WTC11 (cell line): ENCODE measurements around the gene DYRK1A. TPM values are rescaled to one million over a fixed set of nuclear protein-coding genes. Genes with fewer than 3 reads are reported as not detected.

Experiments used
- ATAC-seq: fragments of 200-7000 bp; cut with Tn5 transposase; 2 replicates; pipeline ENCODE4 v1.10.0; 2021; ENCODE audit warnings: mild to moderate bottlenecking, moderate library complexity
- CTCF ChIA-PET: fragments of 300-600 bp; sonication (Branson Sonifier 250); formaldehyde crosslinking; loops from one replicate; lab custom pipeline; 2021; ENCODE audit warnings: antibody characterized with exemption; lab: Charles Lee
- POLR2A ChIA-PET: fragments of 350-600 bp; sonication (Branson Sonifier 250); formaldehyde crosslinking; loops from one replicate; lab custom pipeline; 2021; ENCODE audit warnings: antibody characterized with exemption; lab: Charles Lee
- DNase-seq: peaks from one replicate; pipeline ENCODE4 v3.0.0; 2021; ENCODE audit warnings: low spot score
- H3K27ac Mint-ChIP-seq: 2 replicates; pipeline ENCODE4 v1.8.0; 2021; ENCODE audit warnings: mixed read lengths
- H3K27me3 Mint-ChIP-seq: 2 replicates; pipeline ENCODE4 v1.8.0; 2021; ENCODE audit warnings: low read depth, mild to moderate bottlenecking, moderate library complexity, mixed read lengths
- H3K36me3 Mint-ChIP-seq: 2 replicates; pipeline ENCODE4 v1.8.0; 2021; ENCODE audit warnings: mixed read lengths
- H3K4me1 Mint-ChIP-seq: 2 replicates; pipeline ENCODE4 v1.8.0; 2022; ENCODE audit warnings: mixed read lengths
- H3K4me3 Mint-ChIP-seq: 2 replicates; pipeline ENCODE4 v1.8.0; 2021; ENCODE audit warnings: mild to moderate bottlenecking, moderate library complexity, mixed read lengths
- H3K9me3 Mint-ChIP-seq: 2 replicates; pipeline ENCODE4 v1.8.0; 2021; ENCODE audit warnings: mixed read lengths
- ARID4B ChIP-seq: sonication (generic); formaldehyde crosslinking; IDR thresholded peaks from 2 replicates; pipeline ENCODE4 v1.8.0; 2023; ENCODE audit warnings: missing genetic modification reagents, mild to moderate bottlenecking, borderline replicate concordance
- ATF2 ChIP-seq: sonication (generic); formaldehyde crosslinking; IDR thresholded peaks from 2 replicates; pipeline ENCODE4 v1.8.1; 2022; ENCODE audit warnings: low read depth, missing genetic modification reagents, borderline replicate concordance
- CBFB ChIP-seq: sonication (generic); formaldehyde crosslinking; IDR thresholded peaks from 2 replicates; pipeline ENCODE4 v1.8.1; 2022; ENCODE audit warnings: mild to moderate bottlenecking, low read depth, missing genetic modification reagents
- CREB1 ChIP-seq: sonication (generic); formaldehyde crosslinking; IDR thresholded peaks from 2 replicates; pipeline ENCODE4 v1.8.0; 2023; ENCODE audit warnings: mild to moderate bottlenecking, missing genetic modification reagents
- ESRRA ChIP-seq: sonication (generic); formaldehyde crosslinking; IDR thresholded peaks from 2 replicates; pipeline ENCODE4 v1.8.1; 2022; ENCODE audit warnings: mild to moderate bottlenecking, missing genetic modification reagents, borderline replicate concordance
- FOXP1 ChIP-seq: sonication (generic); formaldehyde crosslinking; IDR thresholded peaks from 2 replicates; pipeline ENCODE4 v1.8.0; 2022; ENCODE audit warnings: missing genetic modification reagents, mild to moderate bottlenecking, moderate library complexity, borderline replicate concordance
- GABPB1 ChIP-seq: sonication (generic); formaldehyde crosslinking; IDR thresholded peaks from 2 replicates; pipeline ENCODE4 v1.8.1; 2023; ENCODE audit warnings: mild to moderate bottlenecking, missing genetic modification reagents
- MXD4 ChIP-seq: fragments of 250-450 bp; sonication (Bioruptor Pico); IDR thresholded peaks from 2 replicates; pipeline ENCODE4 v1.8.0; 2021; ENCODE audit warnings: mild to moderate bottlenecking, moderate library complexity, borderline replicate concordance
- OVOL2 ChIP-seq: fragments of 250-450 bp; sonication (Bioruptor Pico); IDR thresholded peaks from 2 replicates; pipeline ENCODE4 v1.9.0; 2021; ENCODE audit warnings: mild to moderate bottlenecking, borderline replicate concordance
- SMAD4 ChIP-seq: sonication (generic); formaldehyde crosslinking; IDR thresholded peaks from 2 replicates; pipeline ENCODE4 v1.8.0; 2022; ENCODE audit warnings: mild to moderate bottlenecking, missing genetic modification reagents
- ZNF219 ChIP-seq: sonication (generic); formaldehyde crosslinking; IDR thresholded peaks from 2 replicates; pipeline ENCODE4 v1.8.0; 2023; ENCODE audit warnings: missing genetic modification reagents, mild to moderate bottlenecking, borderline replicate concordance
- ZNF317 ChIP-seq: sonication (generic); formaldehyde crosslinking; IDR thresholded peaks from 2 replicates; pipeline ENCODE4 v1.8.1; 2023; ENCODE audit warnings: low read depth, mild to moderate bottlenecking, moderate library complexity, missing genetic modification reagents, borderline replicate concordance
- ZNF416 ChIP-seq: fragments of 250-450 bp; sonication (Bioruptor Pico); IDR thresholded peaks from 2 replicates; pipeline ENCODE4 v1.9.0; 2021; ENCODE audit warnings: mild to moderate bottlenecking, inconsistent platforms
- ZNF512 ChIP-seq: sonication (generic); formaldehyde crosslinking; IDR thresholded peaks from 2 replicates; pipeline ENCODE4 v1.8.1; 2022; ENCODE audit warnings: missing genetic modification reagents, borderline replicate concordance
- ZNF532 ChIP-seq: fragments of 250-450 bp; sonication (Bioruptor Pico); IDR thresholded peaks from 2 replicates; pipeline ENCODE4 v1.9.0; 2021; ENCODE audit warnings: mild to moderate bottlenecking, borderline replicate concordance
- ZNF671 ChIP-seq: fragments of 250-450 bp; sonication (Bioruptor Pico); IDR thresholded peaks from 2 replicates; pipeline ENCODE4 v1.8.0; 2021; ENCODE audit warnings: mild to moderate bottlenecking
- total RNA-seq: library from RNA; stranded (reverse); gene quantifications from 3 replicates; pipeline ENCODE4 v1.2.3, GENCODE V29; 2021
- TF ChIP-seq, protein P1 (sequence below): sonication (generic); formaldehyde crosslinking; conservative IDR thresholded peaks from 2 replicates; pipeline ENCODE4 v1.8.1; 2022; ENCODE audit warnings: mild to moderate bottlenecking, missing genetic modification reagents
- TF ChIP-seq, protein P2 (sequence below): fragments of 200-600 bp; IDR thresholded peaks from 2 replicates; pipeline ENCODE4 v1.8.0; 2022; ENCODE audit warnings: antibody characterized with exemption
- TF ChIP-seq, protein P3 (sequence below): sonication (generic); formaldehyde crosslinking; IDR thresholded peaks from 2 replicates; pipeline ENCODE4 v1.8.0; 2022; ENCODE audit warnings: mild to moderate bottlenecking, missing genetic modification reagents
- TF ChIP-seq, protein P4 (sequence below): fragments of 250-450 bp; sonication (Bioruptor Pico); IDR thresholded peaks from 2 replicates; pipeline ENCODE4 v1.9.0; 2021; ENCODE audit warnings: mild to moderate bottlenecking

DYRK1A gene
- total RNA-seq, 1 experiment from 2014 or later, result 56.5 TPM

GRCh38 chr21:37386151-37386550 is 19.6 kb downstream of the DYRK1A start:
- H3K27ac Mint-ChIP-seq, result no peak overlapping the region
- no peaks in the 10 kb centered on the region for H3K27me3 Mint-ChIP-seq
- no peaks in the 10 kb centered on the region for H3K36me3 Mint-ChIP-seq
- H3K4me3 Mint-ChIP-seq, result no peak overlapping the region
- no peak for TF ChIP-seq ZNF219 (CRISPR knock-in tag)
- TF ChIP-seq CBFB (CRISPR knock-in tag), result no peak
- TF ChIP-seq ESRRA, result no peak
- no peak for TF ChIP-seq ARID4B (CRISPR knock-in tag)
- TF ChIP-seq SMAD4, result no peak
- TF ChIP-seq ZNF512 (CRISPR knock-in tag), result no peak
- TF ChIP-seq FOXP1 (CRISPR knock-in tag), result no peak
- TF ChIP-seq, protein P1, sequence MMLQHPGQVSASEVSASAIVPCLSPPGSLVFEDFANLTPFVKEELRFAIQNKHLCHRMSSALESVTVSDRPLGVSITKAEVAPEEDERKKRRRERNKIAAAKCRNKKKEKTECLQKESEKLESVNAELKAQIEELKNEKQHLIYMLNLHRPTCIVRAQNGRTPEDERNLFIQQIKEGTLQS (CRISPR knock-in tag), result no peak
- TF ChIP-seq ZNF416 (CRISPR knock-in tag), result no peak
- no peak for TF ChIP-seq GABPB1 (CRISPR knock-in tag)
- no peak for TF ChIP-seq ATF2 (CRISPR knock-in tag)
- no peak for TF ChIP-seq ZNF671 (CRISPR knock-in tag)
- TF ChIP-seq, protein P2, sequence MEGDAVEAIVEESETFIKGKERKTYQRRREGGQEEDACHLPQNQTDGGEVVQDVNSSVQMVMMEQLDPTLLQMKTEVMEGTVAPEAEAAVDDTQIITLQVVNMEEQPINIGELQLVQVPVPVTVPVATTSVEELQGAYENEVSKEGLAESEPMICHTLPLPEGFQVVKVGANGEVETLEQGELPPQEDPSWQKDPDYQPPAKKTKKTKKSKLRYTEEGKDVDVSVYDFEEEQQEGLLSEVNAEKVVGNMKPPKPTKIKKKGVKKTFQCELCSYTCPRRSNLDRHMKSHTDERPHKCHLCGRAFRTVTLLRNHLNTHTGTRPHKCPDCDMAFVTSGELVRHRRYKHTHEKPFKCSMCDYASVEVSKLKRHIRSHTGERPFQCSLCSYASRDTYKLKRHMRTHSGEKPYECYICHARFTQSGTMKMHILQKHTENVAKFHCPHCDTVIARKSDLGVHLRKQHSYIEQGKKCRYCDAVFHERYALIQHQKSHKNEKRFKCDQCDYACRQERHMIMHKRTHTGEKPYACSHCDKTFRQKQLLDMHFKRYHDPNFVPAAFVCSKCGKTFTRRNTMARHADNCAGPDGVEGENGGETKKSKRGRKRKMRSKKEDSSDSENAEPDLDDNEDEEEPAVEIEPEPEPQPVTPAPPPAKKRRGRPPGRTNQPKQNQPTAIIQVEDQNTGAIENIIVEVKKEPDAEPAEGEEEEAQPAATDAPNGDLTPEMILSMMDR, result no peak
- TF ChIP-seq, protein P3, sequence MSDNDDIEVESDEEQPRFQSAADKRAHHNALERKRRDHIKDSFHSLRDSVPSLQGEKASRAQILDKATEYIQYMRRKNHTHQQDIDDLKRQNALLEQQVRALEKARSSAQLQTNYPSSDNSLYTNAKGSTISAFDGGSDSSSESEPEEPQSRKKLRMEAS (CRISPR knock-in tag), result no peak
- TF ChIP-seq, protein P4, sequence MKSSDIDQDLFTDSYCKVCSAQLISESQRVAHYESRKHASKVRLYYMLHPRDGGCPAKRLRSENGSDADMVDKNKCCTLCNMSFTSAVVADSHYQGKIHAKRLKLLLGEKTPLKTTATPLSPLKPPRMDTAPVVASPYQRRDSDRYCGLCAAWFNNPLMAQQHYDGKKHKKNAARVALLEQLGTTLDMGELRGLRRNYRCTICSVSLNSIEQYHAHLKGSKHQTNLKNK (CRISPR knock-in tag), result no peak
- POLR2A ChIA-PET, result no interaction called here
- ATAC-seq, result no peak
- H3K4me1 Mint-ChIP-seq, result peaks cover 70% of the 10 kb centered on the region
- no peak for DNase-seq
- H3K9me3 Mint-ChIP-seq, result no peaks in the 10 kb centered on the region
- CTCF ChIA-PET, result interaction anchor here (0.5 to 1.1 kb wide), 2 partner anchors 77 to 538 kb away, joined by 3 to 4 read pairs; no protein-coding TSS in a partner anchor

DNA sequence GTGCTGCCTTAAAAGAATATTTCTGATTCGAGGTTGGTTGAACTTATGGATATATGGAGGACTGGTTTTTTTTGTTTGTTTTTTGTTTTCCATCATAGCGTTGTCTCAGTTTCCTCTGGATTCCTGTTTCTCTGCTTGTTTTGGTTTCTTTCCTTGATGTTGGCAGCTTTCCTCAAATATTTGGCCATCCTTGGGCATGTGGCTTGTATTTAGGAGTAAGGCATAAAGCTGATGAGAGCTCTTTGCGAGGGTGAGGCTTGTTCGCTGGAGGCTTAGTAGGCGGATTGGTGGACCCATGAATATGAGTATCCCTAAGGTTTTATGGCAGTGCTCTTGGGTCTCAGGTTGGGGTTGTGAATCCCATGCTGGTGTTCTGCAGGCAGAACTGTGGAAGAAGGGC is 22.9 kb downstream of the DYRK1A start:
- no peaks in the 10 kb centered on the region for H3K27me3 Mint-ChIP-seq
- peak overlapping the region; percentile 73 for H3K27ac Mint-ChIP-seq
- peaks cover 67% of the 10 kb centered on the region for H3K4me1 Mint-ChIP-seq
- TF ChIP-seq CBFB (CRISPR knock-in tag) (no peak), CREB1 (CRISPR knock-in tag) (no peak), ZNF317 (no peak), OVOL2 (no peak), ZNF532 (CRISPR knock-in tag) (no peak), MXD4 (CRISPR knock-in tag) (no peak)
- H3K36me3 Mint-ChIP-seq, result no peaks in the 10 kb centered on the region
- ChIA-PET CTCF (no interaction called here), POLR2A (interaction anchor here (0.6 kb wide), 1 partner anchor 150 kb away, joined by 5 read pairs; no protein-coding TSS in a partner anchor)
- no peak for ATAC-seq
- no peak overlapping the region for H3K4me3 Mint-ChIP-seq
- no peak for DNase-seq
- no peaks in the 10 kb centered on the region for H3K9me3 Mint-ChIP-seq
